ENCODE results near the gene PMFBP1.
"Not testable (repeated sequence)": the region's sequence is repeated elsewhere in the genome, so short reads cannot be mapped to it uniquely, and the experiment has no call there.

Gene PMFBP1

DNA sequence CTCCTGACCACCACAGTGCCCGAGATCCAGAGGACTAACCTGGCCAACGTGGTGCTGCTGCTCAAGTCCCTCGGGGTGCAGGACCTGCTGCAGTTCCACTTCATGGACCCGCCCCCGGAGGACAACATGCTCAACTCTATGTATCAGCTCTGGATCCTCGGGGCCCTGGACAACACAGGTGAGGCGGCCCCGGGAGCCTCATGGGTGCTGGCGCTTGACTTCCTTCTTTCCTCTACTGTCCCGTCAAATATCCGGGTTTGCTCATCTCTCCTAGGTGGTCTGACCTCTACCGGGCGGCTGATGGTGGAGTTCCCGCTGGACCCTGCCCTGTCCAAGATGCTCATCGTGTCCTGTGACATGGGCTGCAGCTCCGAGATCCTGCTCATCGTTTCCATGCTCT is 64.6 kb downstream of the PMFBP1 start:
- DNase-seq (ENCODE audit: low spot score) = no peak

DNA sequence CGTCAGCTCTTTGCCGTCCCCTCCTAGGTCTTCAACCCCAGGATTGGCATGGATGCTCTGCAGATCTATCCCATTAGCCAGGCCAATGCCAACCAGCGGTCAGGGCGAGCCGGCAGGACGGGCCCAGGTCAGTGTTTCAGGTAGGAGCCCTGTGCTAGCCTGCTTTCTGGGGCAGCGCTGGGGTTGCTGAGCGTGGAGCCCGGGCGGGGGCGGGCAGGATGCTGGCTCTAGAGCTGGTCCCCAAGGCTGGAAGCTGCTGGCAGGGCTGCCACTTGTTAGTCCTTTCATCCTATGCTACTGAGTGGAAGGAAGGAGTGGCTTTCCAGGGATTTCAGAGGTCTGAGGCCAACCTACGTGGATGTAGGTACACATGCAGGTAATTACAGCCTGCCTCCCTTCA is 66.0 kb downstream of the PMFBP1 start:
- DNase-seq (ENCODE audit: low spot score) = no peak

DNA sequence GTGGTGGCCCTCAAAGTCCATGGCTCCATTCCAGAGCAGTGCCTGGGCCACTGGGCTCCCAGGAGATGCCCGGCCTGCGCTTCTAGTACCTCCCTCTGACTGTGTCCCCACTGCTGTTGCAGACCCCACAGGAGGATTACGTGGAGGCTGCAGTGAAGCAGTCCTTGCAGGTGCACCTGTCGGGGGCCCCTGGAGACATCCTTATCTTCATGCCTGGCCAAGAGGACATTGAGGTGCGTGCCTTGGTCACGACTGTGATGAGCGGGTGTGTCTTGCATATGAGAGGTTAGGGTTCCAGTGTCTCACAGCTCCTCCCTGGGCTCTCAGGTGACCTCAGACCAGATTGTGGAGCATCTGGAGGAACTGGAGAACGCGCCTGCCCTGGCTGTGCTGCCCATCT is 67.0 kb downstream of the PMFBP1 start:
- no peak for DNase-seq (ENCODE audit: low spot score)

DNA sequence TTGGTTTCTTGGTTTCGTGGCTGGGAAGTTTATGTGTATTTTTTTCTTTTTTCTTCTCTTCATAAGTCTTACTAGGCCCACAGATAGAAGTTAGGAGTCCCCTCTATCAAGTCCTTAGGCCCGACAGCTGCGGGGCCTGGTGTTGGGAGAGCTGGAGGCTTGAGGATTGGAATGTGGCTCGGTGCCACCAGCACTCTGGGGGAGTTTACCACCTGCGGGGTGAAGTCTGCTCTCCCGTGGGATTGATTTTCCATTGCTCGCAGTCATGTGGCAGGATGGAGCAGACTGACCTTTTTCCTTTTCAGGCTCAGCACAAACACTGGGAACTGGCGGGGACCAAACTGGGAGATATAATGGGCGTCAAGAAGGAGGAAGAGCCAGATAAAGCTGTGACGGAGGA is 70.8 kb downstream of the PMFBP1 start:
- DNase-seq (ENCODE audit: low spot score) = no peak

DNA sequence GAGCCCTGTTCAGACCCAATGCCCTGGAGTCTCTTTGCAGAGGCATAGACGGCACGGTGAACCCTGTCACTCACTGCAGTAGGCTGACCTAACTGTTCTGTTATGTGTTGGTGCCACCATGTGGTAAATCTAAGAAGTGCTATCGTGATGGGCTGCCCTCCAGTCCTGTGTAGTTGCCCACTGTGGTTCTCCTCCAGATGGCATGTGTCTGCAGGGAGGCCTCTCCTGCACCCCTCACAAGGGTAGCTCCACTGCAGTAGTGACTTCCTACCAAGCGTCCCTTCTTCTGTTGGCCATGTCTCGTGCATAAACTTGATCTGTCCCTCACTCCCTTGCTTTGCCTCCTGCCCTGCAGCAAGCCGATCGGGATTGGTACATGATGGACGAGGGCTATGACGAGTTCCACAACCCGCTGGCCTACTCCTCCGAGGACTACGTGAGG is 72.6 kb downstream of the PMFBP1 start:
- peak; percentile 79 for DNase-seq (ENCODE audit: low spot score)

DNA sequence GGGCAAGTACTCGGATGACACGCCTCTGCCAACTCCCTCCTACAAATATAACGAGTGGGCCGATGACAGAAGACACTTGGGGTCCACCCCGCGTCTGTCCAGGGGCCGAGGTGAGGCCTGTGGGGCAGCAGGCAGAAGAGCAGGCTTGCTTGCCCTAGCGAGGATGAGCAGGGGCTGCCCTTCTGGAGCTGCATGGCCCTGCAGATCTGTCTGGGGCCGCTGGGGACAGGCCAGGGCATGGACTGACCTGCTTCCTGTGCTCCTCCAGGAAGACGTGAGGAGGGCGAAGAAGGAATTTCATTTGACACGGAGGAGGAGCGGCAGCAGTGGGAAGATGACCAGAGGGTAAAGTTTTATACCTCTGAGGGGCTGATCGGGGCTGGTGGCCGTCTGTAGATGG is 73.0 kb downstream of the PMFBP1 start:
- no peak for DNase-seq (ENCODE audit: low spot score)

DNA sequence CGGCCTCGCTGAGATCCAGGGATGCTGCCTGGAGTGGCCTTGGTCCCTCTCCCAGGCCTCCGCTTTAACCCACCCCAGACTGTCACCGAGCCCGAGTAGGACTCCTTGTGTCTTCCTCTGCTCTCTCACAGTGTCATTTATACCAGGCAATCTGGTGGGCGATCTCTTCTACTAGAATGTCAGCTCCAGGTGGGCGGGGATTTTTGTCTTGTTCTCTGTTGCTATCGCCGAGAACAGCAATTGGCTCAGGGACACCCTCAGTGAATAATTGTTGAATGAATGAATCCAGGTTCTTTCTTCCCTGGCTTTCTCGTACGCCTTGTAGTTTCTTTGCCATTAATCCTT is 77.7 kb downstream of the PMFBP1 start:
- DNase-seq (ENCODE audit: low spot score) = no peak

DNA sequence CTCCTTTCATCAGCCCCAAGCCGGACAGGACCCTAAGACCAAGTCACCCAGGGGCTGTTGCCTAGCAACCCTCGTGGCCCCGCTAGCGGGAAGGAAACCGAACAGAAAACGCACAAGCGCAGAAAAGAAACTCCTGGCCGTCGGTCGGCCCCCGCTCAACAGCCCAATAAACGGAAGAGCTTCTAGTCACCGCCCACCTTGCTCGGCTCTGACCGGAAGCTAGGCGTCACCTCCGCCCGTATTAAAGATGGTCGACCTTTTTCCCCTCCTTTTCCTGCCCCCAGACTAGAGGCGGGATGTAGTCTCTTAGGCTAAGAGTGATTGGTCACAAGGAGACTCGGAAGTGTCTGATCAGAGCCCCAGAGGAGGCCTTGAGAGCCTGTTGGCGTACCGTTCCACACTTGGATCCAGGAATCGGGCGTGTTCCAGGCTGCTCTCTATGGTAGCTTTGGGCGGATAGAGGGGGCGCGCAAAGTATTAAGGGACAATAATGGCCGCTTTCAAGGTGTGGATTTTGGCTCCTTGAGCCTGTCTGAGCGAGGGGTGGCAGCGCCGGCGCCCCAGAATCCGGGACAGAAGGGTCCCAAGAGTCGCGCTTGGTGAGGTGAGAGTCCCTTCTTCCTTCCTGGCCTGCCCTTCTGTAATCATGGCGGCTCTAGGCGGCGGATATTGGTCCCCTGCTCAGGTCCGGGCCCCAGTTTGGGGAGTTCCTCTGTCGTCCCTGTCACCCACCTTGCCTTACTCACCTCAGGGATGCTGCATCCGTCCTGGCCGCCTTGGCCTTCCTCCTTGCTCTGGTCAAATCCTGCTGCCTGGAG is 78.3 kb downstream of the PMFBP1 start, which contains the start of the genes DHX38 and TXNL4B:
TSS of gene DHX38 (plus strand) at position 400 of the 818 bp plus-strand sequence. CDS start 2,311 bp downstream, outside the sequence.
TSS of gene TXNL4B (minus strand) at position 173 of the 818 bp plus-strand sequence. CDS start 2,871 bp downstream, outside the sequence.
- DNase-seq (ENCODE audit: low spot score) = peak; percentile 97

DNA sequence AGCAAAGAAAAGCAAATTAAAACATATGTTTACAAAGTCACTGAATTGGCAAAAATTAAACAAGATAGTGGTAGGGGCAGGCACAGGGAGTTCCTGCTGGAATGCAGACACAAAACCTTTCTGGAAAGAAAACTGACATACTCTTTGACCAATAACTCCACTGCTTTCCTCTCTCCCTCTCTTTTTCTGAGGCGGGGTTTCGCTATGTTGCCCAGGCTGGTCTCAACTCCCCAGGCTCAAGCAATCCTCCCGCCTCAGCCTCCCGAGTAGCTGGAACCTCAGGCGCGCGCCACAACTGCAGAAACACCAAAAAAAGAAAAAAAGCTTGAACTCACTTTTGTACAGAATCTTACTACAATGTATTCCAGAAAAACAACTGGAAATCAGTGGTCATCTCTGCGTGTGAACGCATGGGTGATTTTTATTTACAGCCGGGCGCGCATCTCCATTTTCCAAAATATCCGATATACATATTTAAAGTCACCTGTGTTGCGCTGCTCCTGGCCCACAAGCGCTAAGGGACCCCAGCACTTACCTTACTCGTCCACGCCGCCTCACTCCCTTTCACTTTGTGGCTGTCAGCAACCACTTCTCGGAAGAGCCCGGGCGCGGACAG is 79.0 kb downstream of the PMFBP1 start:
- DNase-seq (ENCODE audit: low spot score) = no peak

DNA sequence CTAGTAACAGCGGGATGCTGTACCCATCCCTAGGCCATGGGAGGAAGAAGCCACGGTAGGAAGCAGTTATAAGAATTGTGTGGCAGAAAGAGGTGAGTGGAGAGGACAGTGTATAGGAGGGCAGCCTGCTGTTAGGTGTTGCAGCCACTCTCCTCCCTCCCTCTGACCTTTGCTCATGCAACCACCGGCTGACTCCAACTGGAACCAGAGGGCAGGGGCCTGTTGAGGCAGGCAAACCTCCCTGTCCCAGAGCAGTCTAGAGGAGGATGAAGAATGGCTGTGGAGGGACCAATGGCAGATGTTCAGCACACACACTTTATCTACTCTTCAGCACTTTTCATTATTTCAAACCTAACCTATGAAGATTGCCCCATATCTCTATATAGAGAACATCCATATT is 80.7 kb downstream of the PMFBP1 start:
- no peak for DNase-seq (ENCODE audit: low spot score)

DNA sequence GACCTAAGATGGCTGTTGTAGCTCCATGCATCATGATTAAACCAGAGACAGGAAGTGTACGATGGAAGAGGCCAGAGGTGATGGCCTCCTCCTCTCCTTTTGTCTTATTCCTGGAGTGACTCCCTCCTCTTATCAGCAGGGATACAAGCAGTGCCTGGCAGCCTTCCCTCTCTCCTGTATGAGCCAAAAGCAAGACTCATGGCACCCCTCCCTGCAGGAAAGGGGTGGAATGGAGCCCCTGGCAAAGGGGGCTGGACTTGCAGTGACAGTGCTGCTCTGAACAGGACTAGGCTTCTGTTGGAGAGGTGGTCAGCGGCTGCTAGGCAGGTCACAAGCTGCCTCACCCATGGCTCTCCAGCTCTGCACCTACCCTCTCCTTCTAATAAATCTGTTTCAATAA is 87.0 kb downstream of the PMFBP1 start:
- no peak for DNase-seq (ENCODE audit: low spot score)

DNA sequence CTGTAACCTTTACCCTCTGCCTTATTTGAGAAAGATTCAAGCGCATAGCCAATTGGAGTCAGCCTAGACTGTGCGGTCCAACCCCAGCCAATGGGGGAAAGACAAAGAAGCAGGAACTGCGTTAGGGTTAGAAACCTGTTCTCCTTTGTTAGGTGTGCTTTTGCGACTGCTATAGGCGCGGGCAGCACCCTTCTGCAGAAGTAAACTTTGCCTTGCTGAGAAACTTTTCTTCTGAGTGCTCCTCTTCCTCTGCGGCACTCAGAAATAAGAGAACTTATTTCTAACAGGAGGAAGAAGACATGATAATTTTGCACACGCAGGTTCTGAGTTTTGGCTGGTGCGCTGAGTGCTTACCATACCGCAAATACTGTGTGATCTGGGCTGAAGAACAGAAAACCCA is 87.5 kb downstream of the PMFBP1 start:
- no peak for DNase-seq (ENCODE audit: low spot score)

DNA sequence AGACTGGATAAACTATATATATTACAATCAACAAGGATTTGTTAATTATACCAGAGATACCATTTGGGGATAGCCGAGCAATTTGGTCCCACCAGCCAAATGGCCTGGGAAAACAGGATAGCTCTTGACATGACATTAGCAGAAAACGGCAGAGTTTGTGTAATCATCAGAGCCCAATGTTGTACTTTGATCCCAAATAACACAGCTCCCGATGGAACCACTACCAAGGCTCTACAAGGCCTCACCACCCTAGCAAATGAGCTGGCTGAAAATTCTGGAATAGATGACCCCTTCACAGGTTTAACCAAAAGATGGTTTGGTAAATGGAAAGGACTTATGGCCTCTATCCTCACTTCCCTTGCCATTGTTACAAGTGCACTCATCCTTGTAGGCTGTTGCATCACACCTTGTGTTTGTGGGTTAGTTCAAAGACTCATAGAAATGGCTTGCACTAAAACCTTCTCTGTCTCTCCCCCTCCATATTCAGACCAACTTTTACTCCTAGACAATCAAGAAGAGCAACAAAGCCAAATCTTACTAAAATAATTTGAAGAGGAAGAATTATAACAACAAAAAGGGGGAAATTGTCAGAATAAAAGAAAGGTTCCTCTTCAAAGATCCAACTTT is 88.1 kb downstream of the PMFBP1 start:
- DNase-seq (ENCODE audit: low spot score) = no peak

DNA sequence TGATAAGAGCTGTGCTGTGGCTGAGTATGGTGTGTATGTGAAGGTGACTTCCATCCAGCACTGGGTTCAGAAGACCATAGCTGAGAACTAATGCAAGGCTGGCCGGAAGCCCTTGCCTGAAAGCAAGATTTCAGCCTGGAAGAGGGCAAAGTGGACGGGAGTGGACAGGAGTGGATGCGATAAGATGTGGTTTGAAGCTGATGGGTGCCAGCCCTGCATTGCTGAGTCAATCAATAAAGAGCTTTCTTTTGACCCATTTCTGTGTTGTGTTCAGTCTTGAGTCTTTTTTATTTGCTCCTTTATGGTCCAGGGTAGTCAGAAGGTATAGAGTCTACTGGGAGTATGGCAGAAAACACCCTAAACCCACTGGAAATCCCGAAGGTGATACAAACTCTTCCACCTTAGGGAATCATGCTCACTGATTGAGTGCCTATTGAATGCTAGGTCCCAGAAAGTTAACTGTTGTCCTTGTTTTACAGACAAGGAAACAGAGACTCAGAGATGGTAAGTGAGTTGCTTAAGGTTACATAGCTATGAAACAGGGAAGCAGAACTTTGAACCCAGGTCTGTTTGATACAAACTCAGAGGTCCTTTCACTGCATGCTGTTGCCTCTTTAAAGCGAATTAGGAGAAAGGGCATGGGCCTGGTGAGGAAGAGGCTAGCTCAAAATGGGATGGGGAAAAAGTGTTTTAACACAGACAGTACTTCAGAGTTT is 94.8 kb downstream of the PMFBP1 start:
- not testable (repeated sequence) for DNase-seq (ENCODE audit: low spot score)

DNA sequence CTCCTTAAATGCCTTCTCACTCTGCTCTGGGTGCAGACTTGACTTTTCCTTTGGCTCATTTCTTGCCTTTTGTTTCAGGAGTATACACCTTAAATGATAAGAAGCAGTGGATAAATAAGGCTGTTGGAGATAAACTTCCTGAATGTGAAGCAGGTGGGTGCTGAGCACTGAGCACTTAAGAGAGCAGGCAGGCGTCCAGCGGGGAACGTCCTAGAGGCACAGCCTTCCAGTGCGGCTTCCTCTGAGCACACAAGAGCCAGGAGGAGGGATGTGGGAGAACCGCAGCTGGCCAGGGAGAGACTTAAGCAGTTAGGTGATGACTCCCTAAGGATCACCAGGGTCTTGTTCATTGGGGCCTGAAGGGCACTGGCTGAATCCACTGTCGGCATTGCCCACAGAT is 96.9 kb downstream of the PMFBP1 start:
- DNase-seq (ENCODE audit: low spot score) = not testable (repeated sequence)

DNA sequence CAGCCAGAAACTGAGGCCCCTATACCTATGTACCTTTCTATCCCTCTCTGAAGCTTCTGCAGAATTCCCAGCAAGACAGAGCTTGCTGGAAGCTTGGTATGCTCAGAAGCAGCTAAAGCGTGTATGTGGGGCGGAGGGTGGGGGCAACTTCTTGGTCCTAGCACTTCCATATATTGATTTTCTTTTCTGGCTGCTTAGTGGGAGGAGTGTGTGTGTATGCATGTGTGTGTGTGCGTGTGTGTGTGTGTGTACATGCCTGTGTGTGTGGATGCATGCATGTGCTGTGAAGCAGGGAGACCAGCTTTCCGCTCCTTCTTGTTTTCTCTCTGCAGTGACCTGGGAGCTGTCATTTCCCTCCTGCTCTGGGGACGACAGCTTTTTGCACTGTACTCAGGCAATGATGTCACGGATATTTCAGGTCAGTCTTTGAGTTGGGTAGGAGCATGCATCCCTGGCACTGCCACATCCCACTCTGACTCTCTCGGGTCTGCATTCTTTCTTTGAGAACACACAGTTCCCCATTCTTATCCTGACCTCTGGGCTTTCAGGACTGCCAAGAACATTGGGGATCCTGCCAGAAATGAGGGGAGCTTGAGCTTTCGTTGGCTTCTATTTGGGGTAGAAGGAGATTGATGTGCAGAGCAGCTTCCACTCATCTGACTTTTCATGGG is 98.3 kb downstream of the PMFBP1 start:
- no peak for DNase-seq (ENCODE audit: low spot score)

DNA sequence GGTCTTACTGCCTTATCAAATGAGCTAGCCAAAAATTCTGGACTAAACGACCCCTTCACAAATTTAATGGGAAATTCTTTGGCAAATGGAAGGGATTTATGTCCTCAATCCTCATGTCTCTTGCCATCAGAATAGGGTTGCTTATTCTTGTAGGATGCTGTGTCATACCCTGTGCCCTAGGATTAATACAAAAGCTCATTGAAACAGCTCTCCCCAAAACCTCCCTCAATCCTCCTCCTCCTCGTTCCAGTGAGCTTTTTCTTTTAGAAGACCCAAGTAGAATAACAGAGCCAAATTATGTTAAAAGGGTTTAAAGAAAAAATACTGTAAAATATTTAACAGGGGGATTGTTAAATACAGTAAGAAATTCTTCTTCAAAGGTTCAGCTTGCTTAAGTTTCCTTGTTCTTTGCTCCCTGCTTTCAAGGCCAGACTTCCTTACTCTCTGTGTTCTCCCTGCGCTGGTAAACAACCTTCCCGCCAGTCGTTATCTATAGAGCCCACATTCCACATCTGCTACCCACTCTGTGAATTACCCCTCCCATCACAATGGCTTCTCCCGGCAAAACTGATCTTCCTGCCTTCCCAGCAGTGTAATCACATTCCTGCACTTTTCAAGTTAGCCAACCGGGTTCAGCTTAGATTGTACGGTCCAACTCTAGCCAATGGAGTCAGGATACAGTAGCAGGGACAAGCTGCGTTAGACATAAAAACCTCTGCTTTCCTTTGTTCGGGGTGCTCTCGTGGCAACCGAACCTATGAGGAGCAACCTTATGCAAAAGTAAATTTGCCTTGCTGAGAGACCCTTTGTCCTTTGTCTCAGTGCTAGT is 99.2 kb downstream of the PMFBP1 start:
- no peak for DNase-seq (ENCODE audit: low spot score)
